IgD-negative memory B cell (primary cell): ENCODE results near the gene PRKAG2. TPM values are rescaled to one million over a fixed set of nuclear protein-coding genes. Genes with fewer than 3 reads are reported as not detected.
A peak's percentile ranks its signal among the peaks of the same experiment; 100 is the strongest.

Experiments used
- H3K27ac Mint-ChIP-seq, 3 donors: one replicate each; pipeline ENCODE4 v1.8.0; 2020 to 2022; ENCODE audit warnings: mild to moderate bottlenecking in 3 of 3, mixed read lengths in 3 of 3, moderate library complexity in 1 of 3
- H3K27me3 Mint-ChIP-seq: one replicate; pipeline ENCODE4 v1.8.0; 2021; ENCODE audit warnings: mixed read lengths
- H3K36me3 Mint-ChIP-seq: one replicate; pipeline ENCODE4 v1.8.0; 2020; ENCODE audit warnings: mild to moderate bottlenecking, mixed read lengths
- H3K4me1 Mint-ChIP-seq, 3 donors: one replicate each; pipeline ENCODE4 v1.8.0; 2020 to 2022; ENCODE audit warnings: mixed read lengths in 3 of 3, mild to moderate bottlenecking in 1 of 3
- H3K4me3 Mint-ChIP-seq, 4 donors: one replicate each; pipeline ENCODE4 v1.8.0; 2020 to 2022; ENCODE audit warnings: mild to moderate bottlenecking in 4 of 4, mixed read lengths in 4 of 4, moderate library complexity in 3 of 4
- H3K9me3 Mint-ChIP-seq, 3 donors: one replicate each; pipeline ENCODE4 v1.8.0; 2020 to 2021; ENCODE audit warnings: mixed read lengths in 3 of 3, mild to moderate bottlenecking in 1 of 3
- polyA plus RNA-seq: library from polyadenylated mRNA; unstranded; fragments of 300-500 nt; fragmentation: Illumina TruSeq; gene quantifications from one replicate; pipeline ENCODE4 v1.2.3, GENCODE V29; 2021

The PRKAG2 gene
- polyA plus RNA-seq, 1 donor from 2014 or later: 21.3 TPM

GRCh38 chr7:151711906-151712809 is 164.8 kb downstream of the PRKAG2 start:
- H3K36me3 Mint-ChIP-seq: peaks cover 3% of the 10 kb centered on the region
- H3K4me1 Mint-ChIP-seq: peaks cover 5 to 25% (median 17%) of the 10 kb centered on the region in 3 donors
- H3K27ac Mint-ChIP-seq: no peak overlapping the region
- no peaks in the 10 kb centered on the region for H3K27me3 Mint-ChIP-seq
- peak overlapping the region in 1 of 4 donors; percentile 67 for H3K4me3 Mint-ChIP-seq
- H3K9me3 Mint-ChIP-seq: no peaks in the 10 kb centered on the region

GRCh38 chr7:151711435-151711872 is 165.5 kb downstream of the PRKAG2 start:
- Mint-ChIP-seq H3K9me3 (no peaks in the 10 kb centered on the region), H3K4me3 (no peak overlapping the region)

GRCh38 chr7:151710646-151711434 is 166.1 kb downstream of the PRKAG2 start:
- no peaks in the 10 kb centered on the region for H3K27me3 Mint-ChIP-seq
- no peaks in the 10 kb centered on the region for H3K9me3 Mint-ChIP-seq
- H3K27ac Mint-ChIP-seq: peak overlapping the region in 1 of 3 donors; percentile 84
- peaks cover 3% of the 10 kb centered on the region for H3K36me3 Mint-ChIP-seq
- peaks cover 6 to 20% (median 17%) of the 10 kb centered on the region in 3 donors for H3K4me1 Mint-ChIP-seq
- no peak overlapping the region for H3K4me3 Mint-ChIP-seq

More at GRCh38 chr7:151711435-151711872, 165.5 kb downstream of the PRKAG2 start:
- peaks cover 5 to 24% (median 17%) of the 10 kb centered on the region in 3 donors for H3K4me1 Mint-ChIP-seq
- H3K36me3 Mint-ChIP-seq: peaks cover 3% of the 10 kb centered on the region
- peak overlapping the region in 1 of 3 donors; percentile 84 for H3K27ac Mint-ChIP-seq
- no peaks in the 10 kb centered on the region for H3K27me3 Mint-ChIP-seq

GRCh38 chr7:151710121-151710640 is 166.7 kb downstream of the PRKAG2 start:
- H3K4me1 Mint-ChIP-seq: peaks cover 10 to 19% (median 18%) of the 10 kb centered on the region in 3 donors
- H3K36me3 Mint-ChIP-seq: peaks cover 3% of the 10 kb centered on the region
- H3K9me3 Mint-ChIP-seq: no peaks in the 10 kb centered on the region
- H3K4me3 Mint-ChIP-seq: no peak overlapping the region
- no peaks in the 10 kb centered on the region for H3K27me3 Mint-ChIP-seq
- no peak overlapping the region for H3K27ac Mint-ChIP-seq

- H3K4me3 Mint-ChIP-seq: no peak overlapping the region
- no peak overlapping the region for H3K27ac Mint-ChIP-seq
- H3K9me3 Mint-ChIP-seq: no peaks in the 10 kb centered on the region
- no peaks in the 10 kb centered on the region for H3K27me3 Mint-ChIP-seq
- H3K36me3 Mint-ChIP-seq: peaks cover 3% of the 10 kb centered on the region
- peaks cover 10 to 19% (median 18%) of the 10 kb centered on the region in 3 donors for H3K4me1 Mint-ChIP-seq
Observed at GRCh38 chr7:151709141-151710038, 167.5 kb downstream of the PRKAG2 start.

GRCh38 chr7:151708610-151709009 is 168.3 kb downstream of the PRKAG2 start:
- H3K4me1 Mint-ChIP-seq: peaks cover 7 to 13% (median 12%) of the 10 kb centered on the region in 3 donors
- H3K36me3 Mint-ChIP-seq: peaks cover 1% of the 10 kb centered on the region
- no peak overlapping the region for H3K27ac Mint-ChIP-seq
- no peaks in the 10 kb centered on the region for H3K9me3 Mint-ChIP-seq
- no peaks in the 10 kb centered on the region for H3K27me3 Mint-ChIP-seq
- no peak overlapping the region for H3K4me3 Mint-ChIP-seq

GRCh38 chr7:151707757-151708156 is 169.2 kb downstream of the PRKAG2 start:
- H3K4me3 Mint-ChIP-seq: no peak overlapping the region
- no peaks in the 10 kb centered on the region for H3K9me3 Mint-ChIP-seq
- H3K36me3 Mint-ChIP-seq: peaks cover 1% of the 10 kb centered on the region
- H3K4me1 Mint-ChIP-seq: peaks cover 5 to 9% (median 9%) of the 10 kb centered on the region in 3 donors
- no peaks in the 10 kb centered on the region for H3K27me3 Mint-ChIP-seq
- no peak overlapping the region for H3K27ac Mint-ChIP-seq

- Mint-ChIP-seq H3K9me3 (no peaks in the 10 kb centered on the region), H3K4me1 (peaks cover 2 to 6% (median 5%) of the 10 kb centered on the region in 3 donors), H3K27me3 (no peaks in the 10 kb centered on the region), H3K27ac (no peak overlapping the region), H3K4me3 (no peak overlapping the region), H3K36me3 (peaks cover 5% of the 10 kb centered on the region)
Observed at GRCh38 chr7:151707105-151707469, 169.8 kb downstream of the PRKAG2 start.

- Mint-ChIP-seq H3K27ac (no peak overlapping the region), H3K9me3 (no peaks in the 10 kb centered on the region), H3K4me1 (peaks cover 2 to 6% (median 5%) of the 10 kb centered on the region in 3 donors), H3K4me3 (no peak overlapping the region), H3K27me3 (no peaks in the 10 kb centered on the region), H3K36me3 (peaks cover 5% of the 10 kb centered on the region)
Observed at GRCh38 chr7:151706277-151707104, 170.4 kb downstream of the PRKAG2 start.

GRCh38 chr7:151705636-151706276 is 171.2 kb downstream of the PRKAG2 start:
- Mint-ChIP-seq H3K27ac (peak overlapping the region in 1 of 3 donors; percentile 23), H3K27me3 (no peaks in the 10 kb centered on the region), H3K4me1 (peaks cover 4 to 6% (median 5%) of the 10 kb centered on the region in 3 donors), H3K4me3 (peak overlapping the region in 1 of 4 donors; percentile 14), H3K9me3 (no peaks in the 10 kb centered on the region), H3K36me3 (peaks cover 5% of the 10 kb centered on the region)

GRCh38 chr7:151704960-151705635 is 171.8 kb downstream of the PRKAG2 start:
- peaks cover 5% of the 10 kb centered on the region for H3K36me3 Mint-ChIP-seq

GRCh38 chr7:151704299-151704959 is 172.5 kb downstream of the PRKAG2 start:
- Mint-ChIP-seq H3K4me1 (peaks cover 2 to 8% (median 5%) of the 10 kb centered on the region in 3 donors), H3K4me3 (no peak overlapping the region), H3K27me3 (no peaks in the 10 kb centered on the region), H3K27ac (peak overlapping the region in 1 of 3 donors; percentile 33), H3K36me3 (peaks cover 5% of the 10 kb centered on the region), H3K9me3 (no peaks in the 10 kb centered on the region)

More at GRCh38 chr7:151704960-151705635, 171.8 kb downstream of the PRKAG2 start:
- Mint-ChIP-seq H3K4me1 (peaks cover 2 to 6% (median 5%) of the 10 kb centered on the region in 3 donors), H3K27me3 (no peaks in the 10 kb centered on the region), H3K27ac (no peak overlapping the region), H3K4me3 (no peak overlapping the region), H3K9me3 (no peaks in the 10 kb centered on the region)
